ENCODE results near the gene PDCD11.
"Not testable (repeated sequence)": the region's sequence is repeated elsewhere in the genome, so short reads cannot be mapped to it uniquely, and the experiment has no call there.

PDCD11 gene

DNA sequence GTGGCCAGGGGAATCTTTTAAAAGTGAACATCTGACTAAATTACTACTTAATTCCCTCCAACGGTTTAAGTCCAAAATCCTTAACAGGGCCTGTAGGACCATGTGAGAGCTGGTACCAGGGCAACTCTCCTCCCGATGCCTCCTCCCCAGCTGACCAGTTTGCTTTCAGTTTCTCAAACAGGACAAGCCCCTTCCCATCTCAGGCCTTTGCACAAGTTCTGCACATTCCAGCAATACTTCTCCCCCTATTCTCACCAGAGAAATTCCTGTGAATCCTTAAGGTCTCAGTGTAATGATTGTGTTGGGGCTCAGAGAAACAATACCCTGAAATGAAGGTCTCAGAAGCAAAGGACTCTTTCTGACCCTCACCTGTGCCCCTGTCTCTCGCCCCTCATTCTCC lies 70.3 kb downstream of the PDCD11 start:
- no peak for TF ChIP-seq POLR2A (IDR thresholded peaks at IDR 0.05; ENCODE audit: low read depth, low read length)
- no peak for DNase-seq (ENCODE audit: insufficient read length, low spot score)

DNA sequence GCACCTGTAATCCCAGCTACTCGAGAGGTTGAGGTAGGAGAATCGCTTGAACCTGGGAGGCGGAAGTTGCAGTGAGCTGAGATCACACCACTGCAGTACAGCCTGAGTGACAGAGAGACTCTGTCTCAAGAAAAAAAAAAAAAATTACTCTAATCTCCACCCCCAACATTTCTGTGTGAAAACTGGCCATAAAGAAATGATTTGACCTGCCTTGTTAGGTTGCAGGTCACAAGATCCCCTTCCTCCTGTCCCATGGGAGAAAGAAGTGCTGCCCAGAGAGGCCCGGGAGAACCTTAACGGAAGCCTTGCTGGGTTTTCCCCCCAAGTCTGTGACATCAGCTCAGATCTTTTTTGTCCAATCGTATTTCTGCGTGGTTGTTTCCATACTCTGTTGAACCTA lies 71.0 kb downstream of the PDCD11 start:
- no peak for DNase-seq (ENCODE audit: insufficient read length, low spot score)
- FAIRE-seq, result no peak
- TF ChIP-seq POLR2A (IDR thresholded peaks at IDR 0.05; ENCODE audit: low read depth, low read length), result no peak

More for the DNA sequence above, 70.3 kb downstream of the PDCD11 start:
- FAIRE-seq, result no peak

DNA sequence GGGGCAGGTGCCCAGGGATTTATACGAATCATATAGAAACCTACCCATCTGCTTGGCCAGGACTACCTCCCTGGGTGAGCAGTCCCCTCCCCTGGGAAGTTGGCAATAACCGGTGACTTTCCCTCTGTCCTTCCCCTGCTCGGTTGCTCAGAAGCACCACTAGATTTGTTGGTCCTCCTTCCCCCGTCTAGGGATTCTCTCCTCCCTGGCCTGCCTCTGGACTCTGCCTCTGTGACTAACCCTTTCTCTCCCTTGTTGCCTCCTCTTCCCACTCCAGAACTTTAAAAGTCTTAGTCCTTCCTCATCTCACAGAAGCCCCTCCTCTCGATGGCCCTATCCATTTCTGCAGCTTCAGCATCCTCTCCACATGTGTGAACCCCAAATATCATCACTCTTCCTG lies 72.8 kb downstream of the PDCD11 start:
- FAIRE-seq, result no peak
- no peak for TF ChIP-seq POLR2A (IDR thresholded peaks at IDR 0.05; ENCODE audit: low read depth, low read length)
- no peak for DNase-seq (ENCODE audit: insufficient read length, low spot score)

DNA sequence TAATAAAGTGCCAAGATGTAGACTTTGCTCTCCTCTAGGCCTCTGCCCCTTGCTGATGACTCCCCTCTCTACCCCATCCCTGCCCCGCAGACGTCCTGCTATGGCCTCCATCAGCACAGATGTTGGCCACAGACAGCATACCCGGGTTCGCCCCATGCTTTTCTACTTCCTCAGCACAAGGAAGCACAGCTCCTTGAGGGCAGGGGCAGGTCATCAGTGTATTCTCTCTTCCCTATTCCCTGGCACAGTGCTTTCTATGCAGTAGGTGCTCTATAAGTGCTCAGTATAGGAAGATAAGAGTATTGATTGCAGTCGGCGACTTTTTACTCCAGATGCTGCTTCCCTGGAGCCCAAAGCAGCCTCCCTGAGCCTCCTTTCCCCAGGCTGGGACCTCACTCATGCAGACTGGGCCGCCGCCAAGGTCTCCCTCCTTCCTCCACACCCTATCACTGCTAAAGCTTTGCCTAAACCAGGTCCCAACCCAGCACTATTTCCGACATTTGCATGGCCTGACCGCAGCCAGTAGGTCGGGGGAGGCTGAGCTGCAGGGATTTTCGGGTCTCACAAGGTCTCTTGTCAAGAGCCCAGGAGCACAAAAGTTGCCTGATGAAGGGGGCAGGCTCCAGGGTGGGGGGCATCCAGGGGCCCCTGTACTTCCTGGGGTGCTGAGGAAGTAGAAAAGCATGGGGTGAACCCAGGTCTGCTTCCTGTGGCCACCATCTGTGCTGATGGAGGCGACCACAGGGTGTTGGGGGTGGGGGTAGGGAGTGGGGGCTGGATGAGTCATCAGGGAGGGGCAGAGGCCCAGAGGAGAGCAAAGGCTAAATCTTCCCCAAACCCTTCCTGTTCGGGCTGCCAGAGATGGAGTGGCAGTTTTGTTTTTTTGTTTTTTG lies 74.6 kb downstream of the PDCD11 start:
- FAIRE-seq, result no peak
- DNase-seq (ENCODE audit: insufficient read length, low spot score), result peak; percentile 40
- TF ChIP-seq POLR2A (IDR thresholded peaks at IDR 0.05; ENCODE audit: low read depth, low read length), result no peak

DNA sequence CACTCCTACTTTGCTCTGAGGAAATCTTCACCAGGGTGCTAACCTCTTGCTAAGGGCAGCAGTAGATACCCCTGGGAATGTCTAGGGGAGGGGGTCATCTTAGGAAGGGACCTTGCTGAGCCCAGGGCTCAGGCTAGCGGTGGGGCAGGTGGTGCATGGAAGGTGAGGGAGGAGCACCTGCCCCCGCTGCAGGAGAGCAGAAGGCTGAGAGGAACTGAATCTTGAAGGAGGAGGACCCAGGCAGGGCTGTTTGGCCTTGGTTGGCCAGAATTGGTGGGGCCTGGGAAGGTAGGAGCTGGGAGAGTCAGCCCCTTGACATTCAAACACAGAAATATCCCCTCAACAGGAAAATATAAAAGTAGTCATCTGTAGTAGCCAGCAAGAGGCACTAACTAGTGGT lies 75.6 kb downstream of the PDCD11 start:
- FAIRE-seq (no peak), DNase-seq (ENCODE audit: insufficient read length, low spot score) (no peak)
- TF ChIP-seq POLR2A (IDR thresholded peaks at IDR 0.05; ENCODE audit: low read depth, low read length), result no peak

DNA sequence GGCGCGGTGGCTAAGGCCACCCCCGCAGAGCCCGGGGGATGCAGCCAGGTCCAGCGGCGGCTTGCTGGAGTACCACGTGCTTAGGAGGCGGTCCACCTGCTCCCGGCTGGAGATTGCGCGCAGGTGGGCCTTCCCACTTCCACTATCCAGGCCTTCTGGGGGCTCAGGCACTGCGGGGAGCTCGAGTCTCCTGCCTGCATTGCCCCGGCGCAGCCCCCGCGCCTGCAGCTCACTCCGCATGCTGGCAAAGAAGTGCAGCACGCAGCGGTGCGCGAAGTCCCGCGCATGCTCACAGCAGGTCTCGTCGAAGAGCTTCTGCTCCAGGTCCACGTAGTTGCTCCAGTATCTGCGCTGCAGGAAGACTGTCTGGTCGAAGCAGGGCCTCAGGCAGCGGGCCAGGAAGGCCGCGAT lies 76.8 kb downstream of the PDCD11 start:
- FAIRE-seq (no peak), DNase-seq (ENCODE audit: insufficient read length, low spot score) (no peak)
- no peak for TF ChIP-seq POLR2A (IDR thresholded peaks at IDR 0.05; ENCODE audit: low read depth, low read length)

DNA sequence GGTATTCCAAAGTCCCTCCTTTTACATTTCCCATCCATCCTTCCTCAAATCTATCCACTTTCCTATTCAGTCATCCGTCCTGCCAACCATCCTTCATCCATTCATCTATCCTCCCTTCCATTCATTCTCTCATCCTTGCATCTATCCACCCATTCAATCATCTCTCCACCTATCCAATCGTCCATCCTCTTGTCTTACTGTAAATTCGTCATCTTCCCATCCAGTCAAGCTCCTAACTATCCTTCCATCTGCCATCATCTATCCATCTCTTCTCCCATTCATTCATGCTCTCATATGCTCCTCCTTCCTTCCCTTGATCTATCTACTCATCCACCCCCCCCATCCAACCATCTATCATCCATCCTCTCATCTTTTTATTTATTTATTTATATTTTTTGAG lies 77.7 kb downstream of the PDCD11 start:
- no peak for FAIRE-seq
- no peak for DNase-seq (ENCODE audit: insufficient read length, low spot score)
- TF ChIP-seq POLR2A (IDR thresholded peaks at IDR 0.05; ENCODE audit: low read depth, low read length), result no peak

DNA sequence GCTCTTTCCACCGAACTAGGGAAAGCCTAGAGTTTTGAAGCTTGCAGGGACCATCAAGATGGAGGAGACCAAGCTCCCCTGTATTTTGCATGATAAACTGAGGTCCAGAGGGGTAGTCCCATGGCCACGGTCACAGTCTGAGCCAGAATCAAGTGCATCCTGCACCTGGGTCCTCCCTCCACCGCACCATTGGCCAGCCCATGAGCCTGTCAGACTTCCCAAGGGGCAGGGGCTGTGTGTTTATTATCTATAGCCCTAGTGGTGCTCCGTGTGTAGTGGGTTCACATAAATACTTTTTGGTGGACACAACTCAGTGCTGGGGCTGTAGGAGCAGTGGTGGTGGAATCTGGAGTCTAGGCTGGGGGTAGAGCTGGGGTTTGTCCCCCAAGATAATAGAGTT lies 79.0 kb downstream of the PDCD11 start:
- no peak for FAIRE-seq
- TF ChIP-seq POLR2A (IDR thresholded peaks at IDR 0.05; ENCODE audit: low read depth, low read length), result no peak
- DNase-seq (ENCODE audit: insufficient read length, low spot score), result no peak

DNA sequence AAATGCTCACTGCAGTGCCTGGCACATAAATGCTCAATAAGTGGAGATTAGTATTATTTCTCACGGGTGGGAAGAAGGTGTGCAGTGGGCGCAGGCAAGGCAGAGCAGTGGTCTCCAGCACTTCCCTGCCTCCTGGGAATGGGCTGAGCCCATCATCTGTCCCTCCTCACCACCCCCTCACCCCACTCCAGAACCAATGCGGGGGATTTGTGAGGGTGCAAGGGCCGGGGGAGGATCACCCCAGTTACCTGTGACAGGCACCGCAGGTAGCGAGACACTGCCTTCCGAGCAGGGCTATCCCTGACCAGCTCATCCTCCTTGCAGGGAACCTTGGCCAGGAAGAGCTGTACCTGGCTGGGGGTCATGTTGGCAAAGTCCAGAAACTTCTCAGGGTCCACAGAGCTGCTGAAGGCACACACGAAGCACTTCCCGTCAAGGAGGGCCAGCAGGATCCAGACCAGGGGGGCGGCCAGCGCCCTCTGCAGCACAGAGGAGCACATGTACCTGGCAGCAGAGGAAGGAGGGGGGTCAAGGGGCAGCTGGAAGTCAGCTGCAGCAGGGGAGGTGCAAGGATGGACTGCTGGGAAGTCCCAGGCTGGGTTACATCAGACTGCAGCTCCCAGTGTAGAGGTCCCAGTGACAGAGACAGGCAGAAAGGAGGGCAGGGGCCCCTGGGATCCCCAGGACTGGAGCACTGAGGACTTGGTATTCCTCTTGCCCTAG lies 79.8 kb downstream of the PDCD11 start:
- no peak for FAIRE-seq
- DNase-seq (ENCODE audit: insufficient read length, low spot score), result peak; percentile 33
- no peak for TF ChIP-seq POLR2A (IDR thresholded peaks at IDR 0.05; ENCODE audit: low read depth, low read length)

DNA sequence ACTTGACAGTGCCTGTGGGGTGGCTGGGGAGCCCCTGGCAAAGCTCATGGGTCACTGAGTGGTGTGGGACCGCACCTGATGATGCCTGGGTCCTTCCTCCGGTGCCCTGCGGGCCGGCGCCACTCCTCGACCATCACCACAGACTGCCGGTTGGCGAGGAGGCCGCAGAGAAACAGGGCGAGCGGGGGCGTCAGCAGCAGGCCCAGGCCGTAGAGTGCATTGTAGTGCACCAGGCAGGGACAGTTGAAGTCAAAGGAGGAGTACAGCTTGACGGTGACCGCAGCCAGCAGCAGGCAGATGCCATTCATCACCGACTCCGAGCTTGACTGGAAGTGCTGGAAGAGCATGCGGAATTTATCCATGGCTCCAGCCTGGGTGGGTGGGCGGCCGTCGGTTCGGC lies 82.2 kb downstream of the PDCD11 start:
- DNase-seq (ENCODE audit: insufficient read length, low spot score) (no peak), FAIRE-seq (no peak)
- no peak for TF ChIP-seq POLR2A (IDR thresholded peaks at IDR 0.05; ENCODE audit: low read depth, low read length)

DNA sequence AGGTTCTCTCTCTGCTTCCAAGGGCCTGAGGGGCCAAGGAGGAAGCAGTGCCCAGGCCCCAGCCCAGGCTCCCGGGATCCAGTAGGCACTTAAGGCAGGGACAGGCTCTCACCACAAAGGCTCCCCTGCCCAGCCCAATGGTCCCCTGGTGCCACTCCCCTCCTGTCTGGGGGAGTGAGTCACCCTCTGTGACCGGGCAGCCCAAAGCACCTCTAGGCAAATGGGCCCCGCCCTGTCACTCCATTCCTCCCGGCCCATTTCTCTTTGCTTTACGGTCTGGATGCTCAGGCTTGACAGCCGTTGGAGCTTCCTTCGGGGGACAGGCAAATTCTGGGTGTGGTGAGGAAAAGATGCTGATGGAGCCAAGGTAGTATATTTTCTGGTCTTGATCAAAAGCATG lies 82.7 kb downstream of the PDCD11 start, which contains the start of gene CALHM3:
CALHM3 (minus strand) TSS at position 106 of the 400 bp plus-strand sequence. CDS start 208 bp downstream, outside the sequence.
- peak; percentile 88 for DNase-seq (ENCODE audit: insufficient read length, low spot score)

DNA sequence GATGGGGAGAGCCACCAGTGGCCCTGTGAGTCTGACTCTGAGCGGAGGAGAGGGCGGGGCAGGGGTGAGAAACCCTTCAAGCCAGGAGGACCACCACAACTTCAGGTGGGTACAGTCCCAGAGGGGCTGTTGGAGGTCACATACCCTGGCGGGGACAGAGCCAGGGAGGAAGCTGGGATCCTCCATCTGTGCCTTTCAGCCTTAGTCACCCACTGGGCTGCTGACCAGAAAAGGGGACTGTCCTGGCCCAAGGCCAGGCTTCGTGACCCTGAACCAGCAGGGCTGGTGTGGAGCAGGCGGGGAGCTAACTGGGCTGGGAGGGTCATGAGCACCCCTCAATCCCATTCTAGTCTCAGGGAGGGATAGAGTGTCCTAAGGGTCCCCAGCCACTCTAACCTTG lies 84.1 kb downstream of the PDCD11 start:
- TF ChIP-seq POLR2A (IDR thresholded peaks at IDR 0.05; ENCODE audit: low read depth, low read length), result no peak
- FAIRE-seq, result no peak

More for the DNA sequence above, 82.7 kb downstream of the PDCD11 start, which contains the start of gene CALHM3:
- FAIRE-seq, result no peak
- TF ChIP-seq POLR2A (IDR thresholded peaks at IDR 0.05; ENCODE audit: low read depth, low read length), result no peak

DNA sequence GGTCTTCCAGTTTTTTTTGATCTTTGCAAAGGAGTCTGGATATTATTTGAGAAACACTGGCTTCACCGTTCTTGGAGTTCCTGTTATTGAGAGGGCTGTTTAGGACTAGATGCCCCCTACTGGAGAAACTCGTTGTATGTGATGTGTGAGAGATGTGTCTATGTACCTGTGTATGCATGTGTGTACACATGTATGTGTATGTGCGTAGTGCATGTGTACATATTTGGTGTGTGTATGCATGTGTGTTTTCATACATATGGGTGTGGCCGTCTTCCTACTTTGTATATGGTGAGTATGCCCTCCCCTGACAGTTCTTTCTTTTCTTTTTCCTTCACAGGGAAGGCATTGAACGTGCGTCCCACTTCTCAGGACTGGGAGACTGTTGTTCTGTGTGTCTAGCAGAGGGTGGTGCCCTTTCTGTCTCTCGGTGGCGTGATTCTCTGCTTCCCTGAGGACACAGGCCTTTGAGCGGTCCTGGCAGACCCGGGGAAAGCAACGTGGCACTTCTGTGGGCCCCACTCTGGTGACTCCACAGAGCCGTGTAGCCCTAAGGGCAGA lies 85.6 kb downstream of the PDCD11 start:
- DNase-seq (ENCODE audit: insufficient read length, low spot score) (peak; percentile 52), FAIRE-seq (no peak)
- TF ChIP-seq POLR2A (IDR thresholded peaks at IDR 0.05; ENCODE audit: low read depth, low read length), result no peak

More for the DNA sequence above, 84.1 kb downstream of the PDCD11 start:
- DNase-seq (ENCODE audit: insufficient read length, low spot score), result peak; percentile 58

DNA sequence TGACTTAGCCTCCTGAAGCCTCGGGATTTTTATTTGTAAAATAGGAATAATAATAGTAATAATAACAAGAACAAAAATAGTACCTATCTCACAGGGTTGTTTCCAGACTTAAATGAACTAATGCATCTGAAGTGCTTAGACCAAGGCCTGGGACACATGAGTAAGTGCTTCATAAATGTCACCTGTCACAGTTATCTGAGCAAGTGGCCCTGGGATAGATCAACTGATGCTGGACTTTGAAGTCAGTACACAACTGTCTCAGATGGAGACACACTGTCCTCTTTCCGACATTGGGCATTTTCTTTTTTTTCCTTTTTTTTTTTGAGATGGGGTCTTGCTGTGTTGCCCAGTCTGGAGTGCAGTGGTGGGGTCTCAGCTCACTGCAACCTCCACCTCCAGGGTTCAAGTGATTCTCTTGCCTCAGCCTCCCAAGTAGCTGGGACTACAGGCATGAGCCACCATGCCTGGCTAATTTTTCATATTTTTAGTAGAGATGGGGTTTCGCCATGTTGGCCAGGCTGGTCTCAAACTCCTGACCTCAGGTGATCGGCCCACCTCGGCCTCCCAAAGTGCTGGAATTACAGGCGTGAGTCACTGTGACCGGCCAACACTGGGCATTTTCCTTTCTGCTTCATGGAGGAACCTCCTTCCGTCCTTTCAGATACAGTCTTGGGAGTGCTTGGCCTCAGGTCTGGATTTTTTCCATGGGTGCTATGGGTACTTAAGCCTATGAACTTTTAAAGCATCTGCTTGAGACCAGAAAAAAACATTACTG lies 90.4 kb downstream of the PDCD11 start:
- FAIRE-seq, result not testable (repeated sequence)

More for the DNA sequence above, 90.4 kb downstream of the PDCD11 start:
- DNase-seq (ENCODE audit: insufficient read length, low spot score), result not testable (repeated sequence)

Measured in H54 (cell line).